Left renal pelvis (tissue), 4 donors: Measurements from ENCODE around the gene PJVK. TPM values are rescaled to one million over a fixed set of nuclear protein-coding genes. Genes with fewer than 3 reads are reported as not detected.
A peak's percentile ranks its signal among the peaks of the same experiment; 100 is the strongest.
"Not testable (repeated sequence)": the region's sequence is repeated elsewhere in the genome, so short reads cannot be mapped to it uniquely, and the experiment has no call there.

Experiments
- DNase-seq, 4 donors: peaks; one replicate each; pipeline ENCODE4 v3.0.0-alpha.2; 2013; ENCODE audit warnings: low read depth in 4 of 4, low spot score in 3 of 4
- polyA plus RNA-seq, 4 donors: library from polyadenylated mRNA; unstranded; fragments of 120-200 nt; gene quantifications; one replicate each; pipeline ENCODE4 v1.2.1, GENCODE V29; 2013; ENCODE audit not compliant: insufficient read length in 4 of 4

Gene PJVK
- polyA plus RNA-seq, 4 donors: 8.9 to 15.7 (median 9.5) TPM

DNA sequence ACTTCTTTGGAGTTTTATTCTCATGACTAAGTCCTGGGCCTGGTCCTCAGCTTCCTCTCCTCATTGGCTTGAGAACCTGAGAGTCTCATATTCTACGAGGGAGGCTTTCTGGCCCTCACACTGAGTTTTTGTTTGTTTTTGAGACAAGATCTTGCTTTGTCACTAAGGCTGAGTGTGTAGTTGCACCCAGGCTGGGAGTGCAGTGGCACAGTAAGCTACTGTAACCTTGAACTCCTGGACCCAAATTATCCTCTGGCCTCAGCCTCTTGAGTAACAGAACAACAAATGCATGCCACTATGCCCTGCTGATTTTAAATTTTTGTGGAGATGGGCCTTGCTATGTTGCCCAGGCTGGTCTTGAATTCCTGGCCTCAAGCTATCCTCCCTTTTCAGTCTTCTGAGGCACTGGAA is 22.8 kb upstream of the PJVK start:
- no peak for DNase-seq

DNA sequence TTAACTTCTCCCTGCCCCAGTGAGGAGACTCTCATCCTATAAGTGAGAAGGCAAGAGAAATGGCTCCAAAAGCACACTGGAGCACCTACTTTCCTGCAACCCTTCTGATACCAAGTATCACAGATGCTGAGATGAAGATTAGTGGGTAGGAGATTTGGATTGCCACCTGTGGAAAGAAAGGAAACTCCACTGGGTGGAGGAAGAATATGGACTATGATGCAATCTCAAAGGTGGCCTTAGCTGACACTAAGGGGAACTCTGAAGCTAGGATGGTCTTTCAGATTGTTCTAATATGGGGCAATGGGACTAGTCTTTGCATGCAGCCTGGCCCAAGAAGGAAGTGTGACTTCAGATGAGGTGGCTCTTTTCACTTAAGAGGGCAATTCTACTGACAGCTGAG is 21.8 kb upstream of the PJVK start:
- DNase-seq: no peak

GRCh38 chr2:178436662-178437061 is 14.5 kb upstream of the PJVK start:
- no peak for DNase-seq

- DNase-seq: no peak
Observed at GRCh38 chr2:178441426-178441825, 9.8 kb upstream of the PJVK start.

DNA sequence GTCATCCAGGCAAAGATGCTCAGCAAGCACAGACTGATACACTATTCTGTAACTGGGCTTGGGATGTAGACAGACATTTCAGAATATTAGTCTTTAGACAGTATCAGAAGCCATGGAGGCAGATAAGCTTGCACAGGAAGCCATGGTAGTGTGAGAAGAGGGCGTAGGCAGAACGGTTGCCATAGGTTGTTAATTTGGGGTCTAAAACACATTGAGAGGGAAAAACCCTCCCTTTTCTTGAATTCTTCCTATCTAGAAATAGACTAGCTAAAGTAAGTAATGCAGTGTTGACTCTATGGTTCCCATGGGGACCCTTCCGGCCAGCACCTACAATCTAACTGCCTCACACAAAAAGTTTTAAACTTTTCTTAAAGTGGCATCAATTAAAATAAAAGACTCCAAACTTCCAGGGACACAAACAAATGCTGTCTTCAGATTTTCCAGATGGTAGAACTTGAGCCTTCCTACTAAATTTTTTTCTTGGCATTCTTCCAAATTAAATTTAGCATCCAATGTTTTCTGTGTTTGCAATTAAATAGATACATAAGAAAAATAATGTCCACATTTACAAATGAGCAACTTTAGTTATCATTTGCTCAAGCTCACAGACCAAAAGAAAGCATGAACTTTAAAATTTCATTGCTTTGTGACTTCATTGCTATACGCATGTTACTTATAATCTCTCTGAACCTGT is 2.1 kb upstream of the PJVK start:
- no peak for DNase-seq

DNA sequence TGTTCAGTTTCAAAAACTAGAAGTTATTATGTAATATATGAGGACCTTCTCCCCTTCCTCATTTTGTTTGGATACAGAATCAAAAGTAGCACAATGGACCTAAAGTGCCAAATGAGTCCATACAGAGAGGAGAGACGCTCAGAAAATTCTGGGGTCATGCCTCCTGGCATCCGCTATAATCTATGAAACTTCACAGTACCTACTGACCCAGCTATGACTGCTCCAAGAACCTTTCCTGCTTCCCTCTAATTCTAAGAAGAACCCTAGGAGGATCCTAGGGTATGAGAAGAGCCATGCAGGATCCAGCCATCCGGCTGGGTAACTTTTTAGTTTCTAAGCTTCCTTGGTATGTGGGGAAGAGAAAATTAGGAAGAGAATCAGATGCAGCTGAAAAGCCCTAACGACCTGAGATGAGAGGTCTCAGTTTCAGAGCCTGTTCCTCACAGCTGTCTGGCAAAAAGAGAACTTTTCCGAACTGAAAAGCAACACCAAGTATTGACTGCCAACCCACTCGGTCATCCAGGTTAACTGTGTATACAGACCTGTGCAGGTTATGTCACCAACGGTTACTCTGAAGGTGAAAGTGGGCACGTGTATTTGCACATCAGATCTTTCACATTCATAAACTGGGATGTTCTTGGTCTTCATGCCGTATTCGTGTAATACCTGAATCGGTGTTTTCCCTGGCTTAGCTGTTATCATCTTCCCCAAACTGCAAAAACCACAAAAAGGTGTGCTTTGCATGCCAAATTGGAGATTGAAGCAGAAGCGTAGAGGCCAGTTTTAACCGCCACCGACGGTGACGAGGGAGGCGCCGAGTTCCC is 1.3 kb upstream of the PJVK start:
- DNase-seq: no peak

DNA sequence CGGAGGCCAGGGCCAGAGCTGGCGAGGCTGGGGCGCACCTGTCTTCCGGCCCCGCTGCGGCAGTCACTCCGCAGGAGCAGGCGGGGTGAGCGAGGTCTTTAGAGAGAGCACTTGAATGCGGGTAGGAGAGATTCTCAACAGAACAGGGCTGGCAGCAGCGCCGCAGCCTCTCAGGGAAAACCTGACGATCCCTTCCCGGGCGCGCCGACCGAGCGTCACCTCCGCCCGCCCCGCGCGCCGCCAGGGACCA is 729 bp upstream of the PJVK start:
- DNase-seq: no peak

GRCh38 chr2:178452334-178452733 is 1.2 kb downstream of the PJVK start:
- no peak for DNase-seq

GRCh38 chr2:178452870-178453269 is 1.7 kb downstream of the PJVK start:
- DNase-seq: no peak

DNA sequence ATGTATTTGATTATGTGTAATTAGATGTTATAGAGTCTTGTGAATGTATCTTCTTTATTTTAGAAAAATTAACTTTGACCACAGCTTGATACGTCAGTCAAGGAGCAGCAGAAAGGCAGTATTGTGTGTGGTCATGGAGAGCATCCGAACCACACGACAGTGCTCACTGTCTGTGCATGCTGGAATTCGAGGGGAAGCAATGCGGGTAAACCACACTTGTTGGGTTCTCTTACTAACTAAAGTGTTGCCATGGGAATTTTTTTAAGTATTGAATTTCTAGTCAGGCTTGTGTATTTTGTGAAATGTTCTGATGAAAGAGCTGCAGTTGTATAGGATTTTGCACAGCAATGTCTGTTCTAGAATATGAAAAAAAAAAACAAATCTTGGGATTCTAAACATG is 4.8 kb downstream of the PJVK start:
- DNase-seq: no peak

DNA sequence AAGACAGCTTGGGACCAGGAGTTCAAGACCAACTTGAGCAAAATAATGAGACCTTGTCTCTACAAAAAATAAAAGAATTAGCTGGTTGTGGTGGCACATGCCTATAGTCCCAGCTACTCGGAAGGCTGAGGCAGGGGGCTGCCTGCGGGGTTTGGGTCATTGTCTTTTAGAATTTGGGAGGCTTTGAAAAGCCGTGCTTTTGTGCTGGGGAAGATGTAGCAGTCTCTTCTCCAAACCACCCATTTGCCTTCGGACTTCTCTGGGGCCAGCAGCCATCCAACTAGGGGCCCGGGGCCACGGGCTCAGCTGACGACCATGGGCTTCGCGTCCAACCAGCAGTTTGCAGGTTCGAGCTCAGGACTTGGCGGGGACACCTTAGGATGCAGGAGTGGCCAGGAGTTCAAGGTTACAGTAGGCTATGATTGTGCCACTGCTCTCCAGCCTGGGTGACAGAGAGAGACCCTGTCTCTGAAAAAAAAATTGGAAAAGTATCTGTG is 6.3 kb downstream of the PJVK start:
- no peak for DNase-seq

DNA sequence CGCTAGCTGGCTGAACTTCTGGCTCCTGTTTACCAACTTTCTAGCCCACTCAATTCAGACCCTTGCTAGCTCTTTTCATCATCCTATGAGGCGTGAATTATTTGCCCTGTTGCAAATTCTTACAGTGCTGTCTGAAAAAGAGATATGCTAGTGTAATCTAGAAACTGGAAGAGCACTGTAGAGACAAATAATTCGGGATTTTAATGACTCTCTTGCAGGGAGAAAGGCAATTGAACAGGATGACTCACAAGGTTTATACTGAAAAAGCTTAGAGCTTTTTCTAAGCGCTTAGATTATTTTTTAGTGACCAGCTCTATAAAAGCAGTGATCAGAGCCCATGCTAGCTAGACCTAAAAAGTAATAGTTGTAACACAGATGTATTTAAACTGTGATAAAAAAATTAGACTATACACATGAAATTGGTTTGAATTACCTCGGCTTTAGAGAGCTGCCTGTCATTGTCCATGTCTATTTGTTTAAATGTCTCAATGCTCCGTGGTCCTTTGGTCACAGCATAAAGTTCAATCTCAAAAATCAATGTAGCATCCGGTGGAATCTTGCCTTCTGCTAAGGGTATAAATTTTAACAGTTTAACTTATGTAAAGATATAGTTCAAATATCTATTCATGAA is 18.2 kb downstream of the PJVK start:
- no peak for DNase-seq

DNA sequence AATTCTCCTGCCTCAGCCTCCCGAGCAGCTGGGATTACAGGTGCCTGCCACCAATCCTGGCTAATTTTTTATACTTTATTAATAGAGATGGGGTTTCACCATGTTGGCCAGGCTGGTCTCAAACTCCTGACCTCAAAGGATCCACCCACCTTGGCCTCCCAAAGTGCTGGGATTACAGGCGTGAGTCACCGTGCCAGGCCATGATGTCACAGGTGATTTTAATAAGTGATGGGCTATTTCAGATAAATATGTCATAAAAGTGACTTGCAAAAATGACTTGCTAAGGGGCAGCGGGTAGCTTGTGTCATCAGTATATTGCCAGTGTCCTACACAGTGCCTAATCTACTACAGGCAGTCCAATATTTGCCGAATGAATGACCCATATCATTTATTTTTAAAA is 20.1 kb downstream of the PJVK start:
- DNase-seq: not testable (repeated sequence)

- DNase-seq: no peak
Observed at GRCh38 chr2:178473373-178473772, 22.2 kb downstream of the PJVK start.

DNA sequence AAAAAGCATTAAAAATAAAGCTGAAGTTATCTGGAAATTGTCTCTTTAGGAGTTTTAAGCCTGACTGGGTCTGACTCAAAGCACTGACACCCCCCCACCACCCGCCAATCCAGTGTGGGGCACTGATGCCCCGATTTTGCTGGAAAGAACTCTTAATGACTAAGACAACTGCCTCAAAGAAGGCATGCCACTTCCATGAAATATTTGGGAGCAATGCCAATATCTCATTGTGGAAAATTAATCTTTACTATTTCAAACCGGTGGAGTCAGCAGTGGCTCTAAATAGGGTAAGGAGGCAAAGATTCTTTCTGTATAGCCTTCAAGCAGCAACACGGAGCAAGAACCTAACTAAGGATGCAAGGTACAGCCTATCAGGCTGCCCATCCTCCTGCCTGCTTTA is 22.8 kb downstream of the PJVK start:
- no peak for DNase-seq

DNA sequence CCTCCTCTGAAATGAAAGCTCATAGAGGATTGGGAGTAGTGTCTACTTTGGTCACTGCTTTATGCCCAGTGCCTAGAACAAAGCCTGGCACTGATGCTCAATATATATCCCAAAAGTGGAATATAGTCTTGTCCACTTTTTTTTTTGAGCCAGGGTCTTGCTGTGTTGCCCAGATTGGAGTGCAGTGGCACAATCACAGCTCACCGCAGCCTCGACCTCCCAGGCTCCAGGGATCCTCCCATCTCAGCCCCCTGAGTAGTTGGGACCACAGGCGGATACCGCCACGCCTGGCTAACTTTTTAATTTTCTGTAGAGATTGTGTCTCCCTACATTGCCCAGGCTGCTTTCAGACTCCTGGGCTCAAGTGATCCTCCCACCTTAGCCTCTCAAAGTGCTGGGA is 23.4 kb downstream of the PJVK start:
- no peak for DNase-seq

GRCh38 chr2:178476477-178476876 is 25.3 kb downstream of the PJVK start:
- no peak for DNase-seq

DNA sequence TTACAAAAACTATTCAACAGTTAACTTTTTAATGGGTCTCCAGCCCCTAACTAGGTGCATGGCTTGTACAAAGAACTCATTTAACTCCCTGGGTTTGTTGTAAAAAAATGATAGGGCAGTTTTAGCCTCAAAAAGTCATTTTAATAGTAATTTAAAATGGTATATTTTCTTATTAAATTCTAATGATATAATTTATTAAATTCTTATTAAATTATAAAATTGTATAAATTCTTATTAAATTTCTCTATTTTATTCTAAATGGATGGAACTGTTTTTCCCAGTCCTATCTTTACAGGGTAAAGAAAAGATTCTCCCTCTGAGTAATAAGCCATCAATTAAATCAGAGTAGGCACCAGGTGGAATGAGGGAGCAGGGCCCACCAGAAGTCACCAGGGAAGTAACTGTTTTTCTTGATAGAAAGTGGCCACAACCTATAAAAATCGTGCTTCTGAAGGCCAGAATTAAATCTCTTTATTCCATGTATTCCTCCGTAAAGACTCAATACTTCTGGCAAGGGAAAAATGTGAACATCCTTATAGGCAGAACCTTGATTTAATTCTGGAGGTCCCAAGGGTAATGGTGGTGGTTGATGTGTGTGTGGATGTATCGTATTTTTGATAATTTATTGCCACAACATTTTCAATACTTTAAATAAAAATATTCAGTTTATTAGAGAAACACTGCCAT is 26.4 kb downstream of the PJVK start:
- DNase-seq: peak in 2 of 4 donors; percentile 18 to 20

DNA sequence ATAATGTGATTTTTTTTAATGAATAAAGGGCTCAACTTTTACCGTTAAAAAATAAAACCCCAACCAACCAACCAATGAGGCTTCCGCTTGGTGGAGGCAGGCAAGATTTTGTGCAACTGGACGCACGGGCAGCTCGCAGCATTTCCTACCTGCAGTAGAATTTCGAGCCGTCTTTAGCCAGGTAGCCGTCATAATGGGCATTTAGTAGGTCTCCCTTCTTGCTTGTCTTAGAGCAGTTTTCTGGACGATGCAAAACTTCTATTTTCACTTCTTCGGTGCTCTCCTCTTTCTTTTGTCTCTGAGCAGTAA is 26.9 kb downstream of the PJVK start:
- DNase-seq: peak in 1 of 4 donors; percentile 24

DNA sequence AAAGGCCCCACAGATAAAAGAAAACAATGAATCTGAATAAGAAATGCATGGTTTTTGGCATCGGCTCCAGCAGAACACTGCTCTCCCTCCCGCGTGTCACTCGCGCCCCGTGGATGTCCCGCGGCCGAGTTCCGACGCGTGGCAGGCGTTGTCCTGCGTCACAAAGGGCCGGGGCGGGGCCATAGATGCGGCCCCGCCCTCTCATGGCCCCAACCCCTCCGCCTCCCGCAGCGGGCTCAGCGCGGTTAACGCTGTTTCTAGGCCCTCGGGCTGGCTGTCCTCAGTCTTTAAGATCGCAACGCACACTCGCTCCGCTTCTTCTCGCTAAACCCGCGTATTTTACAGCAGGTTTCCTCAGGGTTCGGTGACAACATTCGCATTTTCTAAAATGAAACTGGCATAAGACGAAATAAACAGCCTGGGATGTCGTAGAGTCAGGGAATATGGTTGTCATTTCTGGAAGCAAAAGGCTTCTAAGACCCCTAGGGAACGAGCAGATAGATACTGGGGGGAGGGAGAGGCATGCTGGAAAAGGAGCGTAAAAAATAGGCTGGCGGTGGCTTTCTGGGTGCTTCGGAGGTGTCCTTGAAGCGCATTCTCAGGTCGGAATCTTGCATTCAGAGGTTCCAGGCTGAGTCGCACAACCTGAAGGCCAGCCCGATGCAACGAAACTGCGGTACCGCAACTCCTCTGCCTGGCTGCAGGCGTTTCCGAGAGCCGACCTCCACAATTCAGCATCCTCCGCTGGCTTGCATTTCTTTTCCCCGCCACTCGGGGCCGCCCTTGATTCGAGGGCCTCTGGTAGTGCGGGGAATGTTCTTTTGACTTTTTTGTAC is 27.5 kb downstream of the PJVK start, which contains the start of gene FKBP7:
Gene FKBP7, minus strand, starts transcription at position 162 of the 836 bp plus-strand sequence. Its CDS starts 101 bp downstream, at position 61.
- peak; percentile 78 to 83 (median 80) for DNase-seq

GRCh38 chr2:178479275-178479616 is 28.1 kb downstream of the PJVK start:
- no peak for DNase-seq
